GM23338 (cell line): ENCODE measurements around the gene ANTKMT. TPM values are rescaled to one million over a fixed set of nuclear protein-coding genes. Genes with fewer than 3 reads are reported as not detected.

Source experiments
- ATAC-seq: fragments of 200-7000 bp; cut with Tn5 transposase; 3 replicates; pipeline ENCODE4 v1.9.1; 2020
- DNase-seq: peaks from one replicate; pipeline ENCODE4 v3.0.0-alpha.2; 2015; ENCODE audit warnings: low spot score
- H2AFZ ChIP-seq: fragments of 200-600 bp; sonication (generic); 2 replicates; pipeline ENCODE4 v1.8.0; 2016; ENCODE audit warnings: antibody characterized with exemption, mild to moderate bottlenecking, moderate library complexity
- H3F3A ChIP-seq: fragments of 200-600 bp; sonication (generic); replicated peaks from 2 replicates; pipeline ENCODE4 v1.8.0; 2017; ENCODE audit warnings: antibody characterized with exemption, mixed run types, low read depth
- H3K27ac ChIP-seq: fragments of 200-600 bp; sonication (generic); 2 replicates; pipeline ENCODE4 v1.6.1; 2016; ENCODE audit warnings: low read depth
- H3K27me3 ChIP-seq: fragments of 200-600 bp; sonication (generic); 2 replicates; pipeline ENCODE4 v1.8.0; 2016; ENCODE audit warnings: mild to moderate bottlenecking, mixed run types, moderate library complexity; ENCODE audit not compliant: insufficient read depth
- H3K36me3 ChIP-seq: fragments of 200-600 bp; sonication (generic); 2 replicates; pipeline ENCODE4 v1.8.0; 2016; ENCODE audit warnings: mild to moderate bottlenecking; ENCODE audit not compliant: insufficient read depth
- H3K4me1 ChIP-seq: fragments of 200-600 bp; sonication (generic); 2 replicates; pipeline ENCODE4 v1.8.0; 2016; ENCODE audit warnings: mild to moderate bottlenecking, moderate library complexity; ENCODE audit not compliant: insufficient read depth
- H3K4me2 ChIP-seq: fragments of 200-600 bp; sonication (generic); 2 replicates; pipeline ENCODE4 v1.7.1; 2017; ENCODE audit warnings: mixed run types
- H3K4me3 ChIP-seq: fragments of 200-600 bp; sonication (generic); 2 replicates; pipeline ENCODE4 v1.6.1; 2016; ENCODE audit warnings: mixed run types
- H3K79me2 ChIP-seq: fragments of 200-600 bp; sonication (generic); replicated peaks from 2 replicates; pipeline ENCODE4 v1.8.0; 2017; ENCODE audit warnings: mild to moderate bottlenecking; ENCODE audit not compliant: insufficient read depth
- H3K9me2 ChIP-seq: fragments of 200-600 bp; sonication (generic); 2 replicates; pipeline ENCODE4 v1.8.0; 2017; ENCODE audit not compliant: insufficient read depth
- H4K20me1 ChIP-seq: fragments of 200-600 bp; sonication (generic); replicated peaks from 2 replicates; pipeline ENCODE4 v1.8.0; 2017; ENCODE audit warnings: mild to moderate bottlenecking; ENCODE audit not compliant: insufficient read depth
- H3K27ac Mint-ChIP-seq: 2 replicates; pipeline ENCODE4 v1.8.0; 2020; ENCODE audit warnings: inconsistent platforms, mild to moderate bottlenecking, moderate library complexity, mixed read lengths
- H3K27me3 Mint-ChIP-seq: 3 replicates; pipeline ENCODE4 v1.8.0; 2022; ENCODE audit warnings: low read depth, mild to moderate bottlenecking, moderate library complexity, mixed read lengths, inconsistent platforms; ENCODE audit not compliant: insufficient read depth, poor library complexity
- H3K36me3 Mint-ChIP-seq: 3 replicates; pipeline ENCODE4 v1.8.0; 2021; ENCODE audit warnings: low read depth, mild to moderate bottlenecking, inconsistent platforms, moderate library complexity, mixed read lengths
- H3K4me1 Mint-ChIP-seq: 3 replicates; pipeline ENCODE4 v1.8.0; 2020; ENCODE audit warnings: mild to moderate bottlenecking, inconsistent platforms, mixed read lengths
- H3K4me3 Mint-ChIP-seq: 3 replicates; pipeline ENCODE4 v1.8.0; 2021; ENCODE audit warnings: moderate library complexity, mild to moderate bottlenecking, inconsistent platforms, mixed read lengths
- H3K9me3 Mint-ChIP-seq: 3 replicates; pipeline ENCODE4 v1.8.0; 2020; ENCODE audit warnings: moderate library complexity, mild to moderate bottlenecking, inconsistent platforms, mixed read lengths
- CREB1 ChIP-seq: fragments of 250-450 bp; sonication (Bioruptor Pico); IDR thresholded peaks from 2 replicates; pipeline ENCODE4 v1.5.0; 2020; ENCODE audit warnings: low read depth, mild to moderate bottlenecking, moderate library complexity
- EZH2 ChIP-seq: fragments of 200-600 bp; sonication (generic); IDR thresholded peaks from one replicate; pipeline ENCODE4 v1.8.0; 2017; ENCODE audit warnings: antibody characterized with exemption, mild to moderate bottlenecking, low read depth; ENCODE audit not compliant: unreplicated experiment
- EZH2phosphoT487 ChIP-seq: fragments of 200-600 bp; sonication (generic); IDR thresholded peaks from one replicate; pipeline ENCODE4 v1.8.1; 2018; ENCODE audit warnings: antibody characterized with exemption; ENCODE audit not compliant: unreplicated experiment
- JUNB ChIP-seq: IDR thresholded peaks from one replicate; pipeline ENCODE4 v1.6.1; 2016; ENCODE audit warnings: antibody characterized with exemption; ENCODE audit not compliant: unreplicated experiment
- NANOG ChIP-seq: IDR thresholded peaks from 2 replicates; pipeline ENCODE4 v1.6.1; 2016; ENCODE audit warnings: antibody characterized with exemption, borderline replicate concordance
- POLR2AphosphoS5 ChIP-seq: IDR thresholded peaks from 2 replicates; pipeline ENCODE4 v1.6.1; 2016; ENCODE audit warnings: antibody characterized with exemption, low read depth
- REST ChIP-seq: IDR thresholded peaks from one replicate; pipeline ENCODE4 v1.6.1; 2018; ENCODE audit warnings: antibody characterized with exemption; ENCODE audit not compliant: unreplicated experiment
- STAT1 ChIP-seq: IDR thresholded peaks from one replicate; pipeline ENCODE4 v1.6.1; 2016; ENCODE audit warnings: antibody characterized with exemption; ENCODE audit not compliant: unreplicated experiment
- ZNF114 ChIP-seq: fragments of 250-450 bp; sonication (Bioruptor Pico); IDR thresholded peaks from 2 replicates; pipeline ENCODE4 v1.5.0; 2020; ENCODE audit warnings: mild to moderate bottlenecking, moderate library complexity
- ZNF331 ChIP-seq: fragments of 250-450 bp; sonication (Bioruptor Pico); IDR thresholded peaks from 2 replicates; pipeline ENCODE4 v1.5.0; 2020; ENCODE audit warnings: low read depth, mild to moderate bottlenecking, moderate library complexity
- ZNF462 ChIP-seq: fragments of 250-450 bp; sonication (Bioruptor Pico); IDR thresholded peaks from 2 replicates; pipeline ENCODE4 v1.5.0; 2020; ENCODE audit warnings: mild to moderate bottlenecking, moderate library complexity
- polyA plus RNA-seq: library from polyadenylated mRNA; unstranded; fragments of >200 nt; fragmentation: Nextera tagmentation; extraction: Ambion mirVana; gene quantifications from 2 replicates; pipeline ENCODE4 v1.2.1, GENCODE V29; 2016
- total RNA-seq: library from RNA; depleted of rRNA; stranded (reverse); fragments of >200 nt; shearing (Covaris generic); gene quantifications from 2 replicates; pipeline ENCODE4 v1.2.3, GENCODE V29; 2014
- TF ChIP-seq, protein P1 (sequence below): IDR thresholded peaks from 2 replicates; pipeline ENCODE4 v1.6.1; 2016; ENCODE audit warnings: antibody characterized with exemption
- TF ChIP-seq, protein P2 (sequence below), 2 experiments: fragments of 200-600 bp in 1 of 2; sonication (generic) in 1 of 2; conservative IDR thresholded peaks; 2 replicates each; pipeline versions ENCODE4 v1.5.1 to v1.6.1; 2016 to 2017; ENCODE audit warnings: antibody characterized with exemption in 2 of 2, low read depth in 2 of 2, mild to moderate bottlenecking in 2 of 2, moderate library complexity in 1 of 2

ANTKMT gene
- total and polyA plus RNA-seq, 2 experiments from 2014 or later = 23.8 to 37.2 TPM

DNA sequence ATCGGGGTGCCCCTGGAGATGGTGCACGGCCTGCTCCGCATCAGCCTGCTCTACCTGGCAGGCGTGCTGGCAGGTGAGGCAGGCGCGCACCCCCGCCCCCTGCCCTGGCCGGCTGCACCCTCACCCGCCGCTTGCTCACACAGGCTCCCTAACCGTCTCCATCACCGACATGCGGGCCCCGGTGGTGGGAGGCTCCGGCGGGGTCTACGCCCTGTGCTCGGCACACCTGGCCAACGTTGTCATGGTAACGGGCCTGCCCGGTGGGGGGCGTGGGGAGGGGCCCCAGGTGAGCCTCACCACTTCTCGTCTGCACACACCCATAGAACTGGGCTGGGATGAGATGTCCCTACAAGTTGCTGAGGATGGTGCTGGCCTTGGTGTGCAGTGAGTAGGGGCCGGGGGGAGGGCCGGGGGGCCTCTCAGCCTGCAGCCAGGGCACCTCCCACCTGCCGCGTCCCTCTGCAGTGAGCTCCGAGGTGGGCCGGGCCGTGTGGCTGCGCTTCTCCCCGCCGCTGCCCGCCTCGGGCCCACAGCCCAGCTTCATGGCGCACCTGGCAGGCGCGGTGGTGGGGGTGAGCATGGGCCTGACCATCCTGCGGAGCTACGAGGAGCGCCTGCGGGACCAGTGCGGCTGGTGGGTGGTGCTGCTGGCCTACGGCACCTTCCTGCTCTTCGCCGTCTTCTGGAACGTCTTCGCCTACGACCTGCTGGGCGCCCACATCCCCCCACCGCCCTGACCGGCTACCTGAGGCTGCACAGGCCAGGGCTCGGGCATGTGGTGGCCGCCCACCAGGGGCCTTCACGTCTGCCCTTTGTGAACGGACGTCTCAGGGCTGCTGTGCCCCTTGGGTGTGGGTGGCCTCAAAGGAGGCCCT is 43.4 kb upstream of the ANTKMT start:
- H3K4me1 ChIP-seq = peaks cover 11% of the 10 kb centered on the region; the same call in 1 of the 2 replicates
- peak; percentile 77 for DNase-seq
- peaks cover 17% of the 10 kb centered on the region for H4K20me1 ChIP-seq
- H3F3A ChIP-seq = peaks cover 33% of the 10 kb centered on the region
- TF ChIP-seq POLR2AphosphoS5 = no peak; the same call in 1 of the 2 replicates
- TF ChIP-seq JUNB = no peak
- TF ChIP-seq, protein P1, sequence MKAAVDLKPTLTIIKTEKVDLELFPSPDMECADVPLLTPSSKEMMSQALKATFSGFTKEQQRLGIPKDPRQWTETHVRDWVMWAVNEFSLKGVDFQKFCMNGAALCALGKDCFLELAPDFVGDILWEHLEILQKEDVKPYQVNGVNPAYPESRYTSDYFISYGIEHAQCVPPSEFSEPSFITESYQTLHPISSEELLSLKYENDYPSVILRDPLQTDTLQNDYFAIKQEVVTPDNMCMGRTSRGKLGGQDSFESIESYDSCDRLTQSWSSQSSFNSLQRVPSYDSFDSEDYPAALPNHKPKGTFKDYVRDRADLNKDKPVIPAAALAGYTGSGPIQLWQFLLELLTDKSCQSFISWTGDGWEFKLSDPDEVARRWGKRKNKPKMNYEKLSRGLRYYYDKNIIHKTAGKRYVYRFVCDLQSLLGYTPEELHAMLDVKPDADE = no peak
- TF ChIP-seq REST = no peak
- TF ChIP-seq ZNF462 = no peak
- no peak for TF ChIP-seq STAT1
- no peak for TF ChIP-seq CREB1 (CRISPR knock-in tag)
- no peak for TF ChIP-seq ZNF331
- no peak for TF ChIP-seq EZH2
- TF ChIP-seq ZNF114 (CRISPR knock-in tag) = no peak
- TF ChIP-seq, protein P2, sequence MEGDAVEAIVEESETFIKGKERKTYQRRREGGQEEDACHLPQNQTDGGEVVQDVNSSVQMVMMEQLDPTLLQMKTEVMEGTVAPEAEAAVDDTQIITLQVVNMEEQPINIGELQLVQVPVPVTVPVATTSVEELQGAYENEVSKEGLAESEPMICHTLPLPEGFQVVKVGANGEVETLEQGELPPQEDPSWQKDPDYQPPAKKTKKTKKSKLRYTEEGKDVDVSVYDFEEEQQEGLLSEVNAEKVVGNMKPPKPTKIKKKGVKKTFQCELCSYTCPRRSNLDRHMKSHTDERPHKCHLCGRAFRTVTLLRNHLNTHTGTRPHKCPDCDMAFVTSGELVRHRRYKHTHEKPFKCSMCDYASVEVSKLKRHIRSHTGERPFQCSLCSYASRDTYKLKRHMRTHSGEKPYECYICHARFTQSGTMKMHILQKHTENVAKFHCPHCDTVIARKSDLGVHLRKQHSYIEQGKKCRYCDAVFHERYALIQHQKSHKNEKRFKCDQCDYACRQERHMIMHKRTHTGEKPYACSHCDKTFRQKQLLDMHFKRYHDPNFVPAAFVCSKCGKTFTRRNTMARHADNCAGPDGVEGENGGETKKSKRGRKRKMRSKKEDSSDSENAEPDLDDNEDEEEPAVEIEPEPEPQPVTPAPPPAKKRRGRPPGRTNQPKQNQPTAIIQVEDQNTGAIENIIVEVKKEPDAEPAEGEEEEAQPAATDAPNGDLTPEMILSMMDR (conservative IDR thresholded peaks at IDR 0.05; ENCODE audit: low read depth in 2 of 2) = no peak
- TF ChIP-seq EZH2phosphoT487 = no peak
- TF ChIP-seq NANOG = no peak
- peaks cover 20% of the 10 kb centered on the region for H3K27me3 Mint-ChIP-seq
- H3K9me2 ChIP-seq = no peaks in the 10 kb centered on the region
- H2AFZ ChIP-seq = no peak overlapping the region
- peak; percentile 21 for ATAC-seq
- H3K4me2 ChIP-seq = peak overlapping the region; percentile 74
- H3K79me2 ChIP-seq = peaks cover 9% of the 10 kb centered on the region; the same call in 1 of the 2 replicates
- peak overlapping the region; percentile 48 for H3K4me3 ChIP-seq
- no peaks in the 10 kb centered on the region; the same call in 1 of the 3 replicates for H3K9me3 Mint-ChIP-seq
- H3K36me3 ChIP-seq = no peaks in the 10 kb centered on the region; the same call in 1 of the 2 replicates
- H3K27ac ChIP-seq = no peak overlapping the region
- H3K36me3 Mint-ChIP-seq = peaks cover 23% of the 10 kb centered on the region
- H3K27me3 ChIP-seq = no peaks in the 10 kb centered on the region
- H3K4me1 Mint-ChIP-seq = peaks cover 31% of the 10 kb centered on the region
- H3K4me3 Mint-ChIP-seq = peak overlapping the region; percentile 36; the same call in 1 of the 3 replicates
- no peak overlapping the region for H3K27ac Mint-ChIP-seq
